H1 (cell line): ENCODE data around the gene LRRC18. TPM values are rescaled to one million over a fixed set of nuclear protein-coding genes. Genes with fewer than 3 reads are reported as not detected.

ENCODE experiments used
- TBP ChIP-seq: IDR thresholded peaks from 2 replicates; pipeline ENCODE4 v1.6.1; 2011; ENCODE audit warnings: low read depth, low read length, improper control_type of control experiment
- polyA plus RNA-seq, 7 experiments: library from polyadenylated mRNA; depleted of rRNA in 3 of 7; stranded (reverse) in 5 of 7; unstranded in 2 of 7; fragments of >200 nt in 5 of 7; fragments of 200-250 nt in 2 of 7; gene quantifications; 1 replicate in 5 of 7; 2 replicates in 1 of 7; 4 replicates in 1 of 7; pipeline versions ENCODE4 v1.2.1 to v1.2.3, GENCODE V29; 2011 to 2013; ENCODE audit warnings: missing spikeins in 2 of 7, mixed read lengths in 2 of 7
- total RNA-seq: library from RNA; stranded (reverse); fragmentation: NEBNext Ultra II Directional; extraction: Animal tissue kit (Norgen Biotek cat#: 25700); gene quantifications from 2 replicates; pipeline ENCODE4 v1.2.1, GENCODE V29; 2021

LRRC18 gene
- total and polyA plus RNA-seq, 2 of the 8 experiments (the other 6 are each of a cell fraction or from before 2014, with no cell fraction given) = not detected

DNA sequence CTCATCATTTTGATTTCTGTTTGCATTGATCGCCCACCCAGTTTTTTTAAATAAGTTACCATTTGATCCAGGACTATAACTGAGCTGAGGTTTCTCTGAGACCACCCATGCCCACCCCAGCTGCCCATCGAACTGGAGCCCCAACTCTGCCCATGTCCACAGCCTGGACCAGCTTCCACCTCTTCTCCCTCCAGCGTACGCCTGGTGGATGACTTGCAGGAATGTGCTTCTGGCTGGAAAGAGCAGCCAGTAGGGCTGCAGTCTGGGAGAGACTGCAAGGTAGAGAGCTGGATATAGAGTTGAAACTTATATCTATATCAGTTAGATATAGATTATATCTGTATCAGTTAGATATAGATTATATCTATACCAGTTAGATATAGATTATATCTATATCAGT, 25.8 kb upstream of the LRRC18 start (continued):
- TF ChIP-seq TBP = no peak
